ENCODE results near the gene WBP2. TPM values are rescaled to one million over a fixed set of nuclear protein-coding genes. Genes with fewer than 3 reads are reported as not detected.
A peak's percentile ranks its signal among the peaks of the same experiment; 100 is the strongest.
"Not testable (repeated sequence)": the region's sequence is repeated elsewhere in the genome, so short reads cannot be mapped to it uniquely, and the experiment has no call there.

The WBP2 gene
- total RNA-seq, 1 donor from 2014 or later, result 69.6 TPM

DNA sequence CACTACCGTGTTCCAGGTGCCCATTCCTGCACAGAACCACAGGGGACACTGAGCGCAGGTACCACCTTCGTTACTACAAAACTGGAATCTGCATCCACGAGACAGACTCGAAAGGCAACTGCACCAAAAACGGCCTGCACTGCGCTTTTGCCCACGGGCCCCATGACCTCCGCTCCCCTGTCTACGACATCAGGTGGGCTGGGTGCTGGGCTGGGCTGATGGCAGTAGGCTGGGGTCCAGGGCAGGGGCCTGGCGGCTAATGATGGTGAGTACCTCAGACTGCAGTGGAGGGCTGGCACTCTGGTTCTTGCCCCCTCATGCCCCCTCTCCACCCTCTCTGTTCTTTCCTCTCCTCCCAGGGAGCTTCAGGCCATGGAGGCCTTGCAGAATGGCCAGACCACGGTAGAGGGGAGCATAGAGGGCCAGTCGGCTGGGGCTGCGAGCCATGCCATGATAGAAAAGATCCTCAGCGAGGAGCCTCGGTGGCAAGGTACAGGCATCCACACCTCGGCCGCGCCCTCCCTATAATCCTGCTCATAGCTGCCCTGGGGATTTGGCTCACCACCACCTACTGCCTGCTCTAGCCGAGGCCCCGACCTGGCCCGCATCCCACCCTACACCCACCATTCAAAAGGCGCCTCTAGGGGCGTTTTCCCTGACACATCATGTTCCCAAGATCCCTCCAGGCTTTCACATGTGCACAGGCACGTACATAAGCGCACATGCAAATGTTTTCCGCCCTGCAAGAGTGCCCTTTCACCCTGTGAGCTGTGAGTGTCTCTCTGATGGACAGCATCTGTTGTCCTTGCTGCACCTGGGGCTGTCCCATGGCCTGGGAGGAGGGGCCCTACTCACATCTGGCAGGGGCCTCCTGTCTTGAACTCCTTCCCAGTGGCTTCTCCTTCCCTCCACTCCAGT lies 42.8 kb downstream of the WBP2 start:
- H3K27ac Mint-ChIP-seq (ENCODE audit: unreplicated experiment), result no peak overlapping the region
- peak overlapping the region; percentile 71 for H3K4me3 Mint-ChIP-seq (ENCODE audit: unreplicated experiment)
- TF ChIP-seq, protein P1, sequence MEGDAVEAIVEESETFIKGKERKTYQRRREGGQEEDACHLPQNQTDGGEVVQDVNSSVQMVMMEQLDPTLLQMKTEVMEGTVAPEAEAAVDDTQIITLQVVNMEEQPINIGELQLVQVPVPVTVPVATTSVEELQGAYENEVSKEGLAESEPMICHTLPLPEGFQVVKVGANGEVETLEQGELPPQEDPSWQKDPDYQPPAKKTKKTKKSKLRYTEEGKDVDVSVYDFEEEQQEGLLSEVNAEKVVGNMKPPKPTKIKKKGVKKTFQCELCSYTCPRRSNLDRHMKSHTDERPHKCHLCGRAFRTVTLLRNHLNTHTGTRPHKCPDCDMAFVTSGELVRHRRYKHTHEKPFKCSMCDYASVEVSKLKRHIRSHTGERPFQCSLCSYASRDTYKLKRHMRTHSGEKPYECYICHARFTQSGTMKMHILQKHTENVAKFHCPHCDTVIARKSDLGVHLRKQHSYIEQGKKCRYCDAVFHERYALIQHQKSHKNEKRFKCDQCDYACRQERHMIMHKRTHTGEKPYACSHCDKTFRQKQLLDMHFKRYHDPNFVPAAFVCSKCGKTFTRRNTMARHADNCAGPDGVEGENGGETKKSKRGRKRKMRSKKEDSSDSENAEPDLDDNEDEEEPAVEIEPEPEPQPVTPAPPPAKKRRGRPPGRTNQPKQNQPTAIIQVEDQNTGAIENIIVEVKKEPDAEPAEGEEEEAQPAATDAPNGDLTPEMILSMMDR (IDR thresholded peaks at IDR 0.05; ENCODE audit: unreplicated experiment), result no peak
- no peaks in the 10 kb centered on the region for H3K4me1 Mint-ChIP-seq (ENCODE audit: unreplicated experiment)
- peaks cover 5% of the 10 kb centered on the region for H3K27me3 Mint-ChIP-seq (ENCODE audit: unreplicated experiment)
- peaks cover 22% of the 10 kb centered on the region for H3K36me3 Mint-ChIP-seq (ENCODE audit: low read depth, unreplicated experiment)
- no peaks in the 10 kb centered on the region for H3K9me3 Mint-ChIP-seq (ENCODE audit: unreplicated experiment)
- no peak for DNase-seq (ENCODE audit: low spot score)

DNA sequence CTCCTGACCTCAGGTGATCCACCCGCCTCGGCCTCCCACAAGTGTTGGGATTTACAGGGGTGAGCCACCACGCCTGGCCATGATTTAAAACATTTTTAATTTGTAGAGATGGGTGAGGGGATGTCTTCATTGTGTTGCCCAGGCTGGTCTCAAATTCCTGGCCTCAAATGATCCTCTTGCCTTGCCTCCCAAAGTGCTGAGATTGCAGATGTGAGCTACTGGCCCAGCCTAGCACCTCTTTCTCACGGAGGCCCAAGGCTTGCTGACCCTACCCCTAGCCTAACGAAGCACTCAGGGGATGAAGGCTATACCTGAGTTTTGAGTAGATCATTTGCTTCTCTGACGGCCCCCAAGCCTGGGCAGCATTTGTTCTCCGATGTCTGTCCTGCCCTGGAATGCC lies 44.0 kb downstream of the WBP2 start:
- H3K4me1 Mint-ChIP-seq (ENCODE audit: unreplicated experiment), result no peaks in the 10 kb centered on the region
- peaks cover 5% of the 10 kb centered on the region for H3K27me3 Mint-ChIP-seq (ENCODE audit: unreplicated experiment)
- no peak overlapping the region for H3K4me3 Mint-ChIP-seq (ENCODE audit: unreplicated experiment)
- TF ChIP-seq, protein P1 (IDR thresholded peaks at IDR 0.05; ENCODE audit: unreplicated experiment), result no peak
- DNase-seq (ENCODE audit: low spot score), result no peak
- H3K36me3 Mint-ChIP-seq (ENCODE audit: low read depth, unreplicated experiment), result peaks cover 18% of the 10 kb centered on the region
- H3K9me3 Mint-ChIP-seq (ENCODE audit: unreplicated experiment), result no peaks in the 10 kb centered on the region
- H3K27ac Mint-ChIP-seq (ENCODE audit: unreplicated experiment), result no peak overlapping the region

DNA sequence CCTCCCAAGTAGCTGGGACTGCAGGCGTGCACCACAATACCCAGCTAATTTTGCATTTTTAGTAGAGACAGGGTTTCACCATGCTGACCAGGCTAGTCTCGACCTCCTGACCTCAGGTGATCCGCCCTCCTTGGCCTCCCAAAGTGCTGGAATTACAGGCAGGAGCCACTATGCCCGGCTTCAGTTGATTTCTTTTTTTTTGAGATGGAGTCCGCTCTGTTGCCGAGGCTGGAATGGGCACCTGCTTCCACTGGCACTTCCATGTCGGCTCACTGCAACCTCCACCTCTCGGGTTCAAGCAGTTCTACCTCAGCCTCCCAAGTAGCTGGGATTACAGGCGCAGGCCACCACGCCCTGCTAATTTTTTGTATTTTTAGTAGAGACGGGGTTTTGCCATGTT lies 44.4 kb downstream of the WBP2 start:
- not testable (repeated sequence) for H3K4me3 Mint-ChIP-seq (ENCODE audit: unreplicated experiment); DNase-seq (ENCODE audit: low spot score); H3K4me1 Mint-ChIP-seq (ENCODE audit: unreplicated experiment); H3K27me3 Mint-ChIP-seq (ENCODE audit: unreplicated experiment); H3K27ac Mint-ChIP-seq (ENCODE audit: unreplicated experiment); H3K9me3 Mint-ChIP-seq (ENCODE audit: unreplicated experiment)
- peaks cover 15% of the 10 kb centered on the region for H3K36me3 Mint-ChIP-seq (ENCODE audit: low read depth, unreplicated experiment)

DNA sequence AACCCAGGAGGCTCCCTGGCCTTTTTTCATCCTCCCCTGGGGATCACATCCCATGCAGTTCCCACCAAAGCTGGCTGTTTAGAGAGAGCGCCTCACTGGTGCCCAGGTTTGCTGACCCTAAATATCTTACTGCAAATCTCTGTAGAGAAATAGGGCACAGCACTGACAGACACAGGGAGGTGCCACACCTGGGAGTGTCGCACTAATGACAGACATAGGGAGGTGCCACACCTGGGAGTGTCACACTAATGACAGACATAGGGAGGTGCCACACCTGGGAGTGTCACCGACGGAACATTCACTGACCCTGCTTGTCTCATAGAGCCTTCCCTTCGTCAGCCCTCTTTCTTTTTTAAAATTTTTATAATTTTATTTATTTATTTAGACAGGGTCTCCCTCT lies 44.9 kb downstream of the WBP2 start:
- no peak for DNase-seq (ENCODE audit: low spot score)
- H3K4me1 Mint-ChIP-seq (ENCODE audit: unreplicated experiment), result no peaks in the 10 kb centered on the region
- no peaks in the 10 kb centered on the region for H3K9me3 Mint-ChIP-seq (ENCODE audit: unreplicated experiment)
- H3K36me3 Mint-ChIP-seq (ENCODE audit: low read depth, unreplicated experiment), result peaks cover 15% of the 10 kb centered on the region
- TF ChIP-seq, protein P1 (IDR thresholded peaks at IDR 0.05; ENCODE audit: unreplicated experiment), result no peak
- H3K27me3 Mint-ChIP-seq (ENCODE audit: unreplicated experiment), result peaks cover 5% of the 10 kb centered on the region
- no peak overlapping the region for H3K4me3 Mint-ChIP-seq (ENCODE audit: unreplicated experiment)
- no peak overlapping the region for H3K27ac Mint-ChIP-seq (ENCODE audit: unreplicated experiment)

DNA sequence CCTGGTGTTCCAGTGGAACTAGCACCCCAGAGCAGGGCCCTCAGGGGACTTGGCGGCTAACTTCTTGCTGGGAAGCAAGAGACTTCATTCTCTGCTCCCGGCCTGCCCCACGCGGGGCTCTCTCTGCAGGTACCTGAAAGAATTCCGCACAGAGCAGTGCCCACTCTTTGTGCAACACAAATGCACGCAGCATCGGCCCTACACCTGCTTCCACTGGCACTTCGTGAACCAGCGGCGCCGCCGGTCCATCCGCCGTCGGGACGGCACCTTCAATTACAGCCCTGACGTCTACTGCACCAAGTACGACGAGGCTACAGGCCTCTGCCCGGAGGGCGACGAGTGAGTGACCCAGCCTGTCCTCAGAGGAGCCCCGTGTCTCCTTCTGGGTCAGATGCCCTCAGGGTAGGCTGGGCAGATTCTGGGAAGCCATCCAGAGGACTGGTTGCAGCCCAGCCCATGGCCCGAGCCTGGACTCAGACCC lies 45.5 kb downstream of the WBP2 start:
- H3K27ac Mint-ChIP-seq (ENCODE audit: unreplicated experiment), result no peak overlapping the region
- no peak for DNase-seq (ENCODE audit: low spot score)
- H3K36me3 Mint-ChIP-seq (ENCODE audit: low read depth, unreplicated experiment), result peaks cover 15% of the 10 kb centered on the region
- no peaks in the 10 kb centered on the region for H3K9me3 Mint-ChIP-seq (ENCODE audit: unreplicated experiment)
- TF ChIP-seq, protein P1 (IDR thresholded peaks at IDR 0.05; ENCODE audit: unreplicated experiment), result no peak
- no peak overlapping the region for H3K4me3 Mint-ChIP-seq (ENCODE audit: unreplicated experiment)
- peaks cover 5% of the 10 kb centered on the region for H3K27me3 Mint-ChIP-seq (ENCODE audit: unreplicated experiment)
- no peaks in the 10 kb centered on the region for H3K4me1 Mint-ChIP-seq (ENCODE audit: unreplicated experiment)
